Endothelial cell of umbilical vein (primary cell): ENCODE measurements around the gene COL1A1. TPM values are rescaled to one million over a fixed set of nuclear protein-coding genes. Genes with fewer than 3 reads are reported as not detected.

Experiments used
- BruUV-seq: library from RNA; stranded (reverse); fragments of 400-500 nt; replicated peaks from 2 replicates; lab custom pipeline; 2021; lab: Mats Ljungman, UMichigan
- CTCF ChIA-PET: fragments of 300-600, 350-600 bp; sonication (Branson Sonifier 250); formaldehyde crosslinking; loops from one replicate; lab custom pipeline; 2021; ENCODE audit warnings: antibody characterized with exemption, inconsistent platforms; lab: Charles Lee
- POLR2A ChIA-PET: fragments of 300-600, 350-600 bp; sonication (Branson Sonifier 250); formaldehyde crosslinking; loops from one replicate; lab custom pipeline; 2021; ENCODE audit warnings: antibody characterized with exemption, inconsistent platforms; lab: Charles Lee
- DNase-seq: peaks from one replicate; pipeline ENCODE4 v3.0.0-alpha.2; 2011; ENCODE audit warnings: low read depth, low spot score
- FAIRE-seq: peaks from 2 replicates; lab custom pipeline; 2011; peaks lifted over from hg19 to GRCh38; lab: Jason Lieb, UNC
- H2AFZ ChIP-seq: 2 replicates; pipeline ENCODE4 v1.6.0; 2012; ENCODE audit warnings: low read depth, low read length, control low read depth, inconsistent platforms
- H3K27ac ChIP-seq: 2 replicates; pipeline ENCODE4 v1.5.1; 2011; ENCODE audit warnings: low read depth, mild to moderate bottlenecking, control low read depth, low read length, moderate library complexity; ENCODE audit not compliant: insufficient read depth
- H3K27me3 ChIP-seq, 2 experiments: 2 replicates each; pipeline versions ENCODE4 v1.6.0 to v1.6.1; 2011; ENCODE audit warnings: low read length in 2 of 2, mixed read lengths in 1 of 2; ENCODE audit not compliant: control insufficient read depth in 2 of 2, insufficient read depth in 2 of 2
- H3K36me3 ChIP-seq, 2 experiments: 2 replicates in 1 of 2; 3 replicates in 1 of 2; pipeline ENCODE4 v1.5.1; 2011; ENCODE audit warnings: low read length in 2 of 2, mild to moderate bottlenecking in 1 of 2, moderate library complexity in 1 of 2; ENCODE audit not compliant: control insufficient read depth in 2 of 2, insufficient read depth in 2 of 2; ENCODE audit errors: extremely low read depth in 1 of 2
- H3K4me1 ChIP-seq: 3 replicates; pipeline ENCODE4 v1.5.1; 2011; ENCODE audit warnings: mild to moderate bottlenecking, low read length; ENCODE audit not compliant: control insufficient read depth, insufficient read depth; ENCODE audit errors: extremely low read depth
- H3K4me2 ChIP-seq: 2 replicates; pipeline ENCODE4 v1.6.1; 2011; ENCODE audit warnings: low read length, control low read depth, mixed read lengths; ENCODE audit not compliant: insufficient read depth
- H3K4me3 ChIP-seq, 3 experiments: fragments of 200-600 bp in 1 of 3; sonication (generic), shearing (Covaris generic) in 1 of 3; replicated peaks in 1 of 3; 2 replicates each; pipeline ENCODE4 v1.5.1; 2011 to 2016; ENCODE audit warnings: control low read depth in 3 of 3, low read length in 3 of 3, mild to moderate bottlenecking in 2 of 3, inconsistent platforms in 1 of 3, low read depth in 1 of 3, moderate library complexity in 1 of 3; ENCODE audit not compliant: insufficient read depth in 1 of 3
- H3K79me2 ChIP-seq: 2 replicates; pipeline ENCODE4 v1.6.0; 2012; ENCODE audit warnings: low read length, inconsistent platforms; ENCODE audit not compliant: control insufficient read depth, insufficient read depth
- H3K9ac ChIP-seq: replicated peaks from 2 replicates; pipeline ENCODE3; 2011; ENCODE audit warnings: low read length, control low read depth; ENCODE audit not compliant: insufficient read depth; ENCODE audit errors: extremely low read depth
- H3K9me1 ChIP-seq: replicated peaks from 3 replicates; pipeline ENCODE4 v1.6.0; 2011; ENCODE audit warnings: mild to moderate bottlenecking, low read length; ENCODE audit not compliant: control insufficient read depth, insufficient read depth; ENCODE audit errors: extremely low read depth
- H3K9me3 ChIP-seq: replicated peaks from 2 replicates; pipeline ENCODE4 v1.5.1; 2012; ENCODE audit warnings: low read length, inconsistent platforms; ENCODE audit not compliant: control insufficient read depth, insufficient read depth
- H4K20me1 ChIP-seq: replicated peaks from 2 replicates; pipeline ENCODE3; 2011; ENCODE audit warnings: mild to moderate bottlenecking, low read length; ENCODE audit not compliant: control insufficient read depth, insufficient read depth; ENCODE audit errors: extremely low read depth
- CTCF ChIP-seq, 2 donors: IDR thresholded peaks; 1 replicate in 1 of 2; 2 replicates in 1 of 2; pipeline ENCODE4 v1.5.1; 2011; ENCODE audit warnings: low read length in 2 of 2, mild to moderate bottlenecking in 2 of 2, moderate library complexity in 2 of 2, control low read depth in 1 of 2, inconsistent platforms in 1 of 2, low read depth in 1 of 2; ENCODE audit not compliant: insufficient read depth in 1 of 2; ENCODE audit errors: extremely low read depth in 1 of 2
- EZH2 ChIP-seq: IDR thresholded peaks from 2 replicates; pipeline ENCODE4 v1.6.1; 2012; ENCODE audit warnings: borderline replicate concordance, low read depth, mild to moderate bottlenecking, moderate library complexity, low read length, inconsistent platforms; ENCODE audit not compliant: severe bottlenecking
- JUN ChIP-seq: IDR thresholded peaks from 2 replicates; pipeline ENCODE4 v1.6.1; 2011; ENCODE audit warnings: borderline replicate concordance, low read depth; ENCODE audit not compliant: insufficient read length, insufficient read depth
- MAX ChIP-seq: IDR thresholded peaks from 2 replicates; pipeline ENCODE4 v1.6.1; 2011; ENCODE audit not compliant: insufficient read depth, insufficient read length
- MYC ChIP-seq: IDR thresholded peaks from one replicate; pipeline ENCODE4 v1.6.1; 2011; ENCODE audit warnings: mild to moderate bottlenecking, low read depth, low read length
- POLR2A ChIP-seq: IDR thresholded peaks from 2 replicates; pipeline ENCODE4 v1.6.1; 2012; ENCODE audit warnings: low read depth, mild to moderate bottlenecking, control low read depth, low read length
- POLR2AphosphoS5 ChIP-seq: IDR thresholded peaks from 2 replicates; pipeline ENCODE4 v1.6.1; 2012; ENCODE audit warnings: low read depth, mild to moderate bottlenecking, control low read depth, low read length, moderate library complexity; ENCODE audit not compliant: insufficient read depth
- dilution Hi-C: fragments of 300-500 bp; cut with MboI; formaldehyde crosslinking; loops from one replicate; pipeline ENCODE4 v1.15.0; 2019; ENCODE audit warnings: low sequenced_read_pairs; ENCODE audit not compliant: extremely low pct_ligation_motif_present
- intact Hi-C: fragments of 100-400 bp; cut with micrococcal nuclease; formaldehyde crosslinking; loops from one replicate; pipeline ENCODE4 v1.10.0; 2022
- polyA plus RNA-seq, 4 experiments: library from polyadenylated mRNA; depleted of rRNA in 3 of 4; stranded (reverse) in 3 of 4; unstranded in 1 of 4; fragments of >200 nt; gene quantifications; 2 replicates each; pipeline versions ENCODE4 v1.2.1 to v1.2.3, GENCODE V29; 2011 to 2012; ENCODE audit warnings: missing spikeins in 1 of 4
- total RNA-seq: library from RNA; stranded (reverse); gene quantifications from 2 replicates; pipeline ENCODE4 v1.2.3, GENCODE V29; 2021

COL1A1 gene
- total and polyA plus RNA-seq, 2 donors (not counting 3 experiments of a cell fraction or from before 2014, with no cell fraction given), result 0.07 TPM

GRCh38 chr17:50188921-50189549, 12.4 kb downstream of the COL1A1 start:
- no peak overlapping the region for H3K9ac ChIP-seq

More at GRCh38 chr17:50188921-50189549, 12.4 kb downstream of the COL1A1 start:
- Histone ChIP-seq H3K4me3 (no peak overlapping the region), H3K36me3 (no peaks in the 10 kb centered on the region), H4K20me1 (no peaks in the 10 kb centered on the region), H3K27ac (no peak overlapping the region), H3K4me2 (no peak overlapping the region), H2AFZ (no peak overlapping the region), H3K79me2 (no peaks in the 10 kb centered on the region), H3K9me3 (no peaks in the 10 kb centered on the region), H3K27me3 (no peaks in the 10 kb centered on the region), H3K4me1 (no peaks in the 10 kb centered on the region), H3K9me1 (no peaks in the 10 kb centered on the region)
- ChIA-PET POLR2A (no interaction called here), CTCF (interaction anchor here (3.1 kb wide), 1 partner anchor 20 kb away, joined by 15 read pairs; no protein-coding TSS in a partner anchor)
- TF ChIP-seq MYC, result no peak
- no peak for TF ChIP-seq MAX
- TF ChIP-seq JUN, result no peak
- TF ChIP-seq CTCF (IDR thresholded peaks at IDR 0.05; ENCODE audit: extremely low read depth in 1 of 2, insufficient read depth in 1 of 2, low read depth in 1 of 2, low read length in 2 of 2), result no peak
- no peak for TF ChIP-seq POLR2A
- TF ChIP-seq EZH2, result no peak
- TF ChIP-seq POLR2AphosphoS5, result no peak
- intact Hi-C loops, result no loop called here
- no peak for FAIRE-seq
- dilution Hi-C loops, result no loop called here
- BruUV-seq, result no TSS peak
- DNase-seq, result no peak
